Smooth muscle cell (in vitro differentiated cells): ENCODE measurements around the gene ARHGEF19. TPM values are rescaled to one million over a fixed set of nuclear protein-coding genes. Genes with fewer than 3 reads are reported as not detected.
A peak's percentile ranks its signal among the peaks of the same experiment; 100 is the strongest.

ENCODE experiments used
- DNase-seq: peaks from one replicate; lab custom pipeline; 2025; ENCODE audit not compliant: unreplicated experiment; lab: John Stamatoyannopoulos, UW
- H2AFZ ChIP-seq: fragments of 200-600 bp; sonication (generic); 2 replicates; pipeline ENCODE4 v1.6.0; 2016; ENCODE audit warnings: antibody characterized with exemption, low read depth, mild to moderate bottlenecking
- H3F3A ChIP-seq: fragments of 200-600 bp; sonication (generic); 2 replicates; pipeline ENCODE4 v1.6.0; 2017; ENCODE audit warnings: antibody characterized with exemption, low read depth
- H3K27ac ChIP-seq: fragments of 200-600 bp; sonication (generic); 2 replicates; pipeline ENCODE4 v1.5.1; 2016; ENCODE audit warnings: low read depth, mild to moderate bottlenecking
- H3K27me3 ChIP-seq: fragments of 200-600 bp; sonication (generic); 2 replicates; pipeline ENCODE4 v1.6.1; 2016; ENCODE audit warnings: low read depth, mild to moderate bottlenecking
- H3K36me3 ChIP-seq: fragments of 200-600 bp; sonication (generic); 2 replicates; pipeline ENCODE4 v1.5.1; 2016; ENCODE audit warnings: low read depth
- H3K4me1 ChIP-seq: fragments of 200-600 bp; sonication (generic); 2 replicates; pipeline ENCODE4 v1.5.1; 2016; ENCODE audit warnings: low read depth
- H3K4me2 ChIP-seq: fragments of 200-600 bp; sonication (generic); 2 replicates; pipeline ENCODE4 v1.6.0; 2016; ENCODE audit warnings: mild to moderate bottlenecking
- H3K4me3 ChIP-seq: fragments of 200-600 bp; sonication (generic); 2 replicates; pipeline ENCODE4 v1.5.1; 2016; ENCODE audit warnings: mild to moderate bottlenecking
- H3K79me2 ChIP-seq: fragments of 200-600 bp; sonication (generic); 2 replicates; pipeline ENCODE4 v1.6.0; 2016; ENCODE audit warnings: low read depth, mild to moderate bottlenecking
- H3K9ac ChIP-seq: fragments of 200-600 bp; sonication (generic); 2 replicates; pipeline ENCODE4 v1.6.0; 2016; ENCODE audit warnings: low read depth
- H3K9me3 ChIP-seq: fragments of 200-600 bp; sonication (generic); replicated peaks from 2 replicates; pipeline ENCODE4 v1.5.1; 2016; ENCODE audit warnings: low read depth
- H4K20me1 ChIP-seq: fragments of 200-600 bp; sonication (generic); 2 replicates; pipeline ENCODE4 v1.6.0; 2016; ENCODE audit warnings: low read depth
- CTCF ChIP-seq: fragments of 200-600 bp; sonication (generic); IDR thresholded peaks from 2 replicates; pipeline ENCODE4 v1.5.1; 2017; ENCODE audit warnings: borderline replicate concordance, mild to moderate bottlenecking, antibody characterized with exemption; ENCODE audit not compliant: insufficient read depth, poor library complexity, severe bottlenecking
- WGBS: methylation state at CpG from one replicate; pipeline ENCODE4 v1.1.7; 2016; ENCODE audit warnings: low lambda C conversion rate; 5-methylcytosine and 5-hydroxymethylcytosine counted together
- polyA plus RNA-seq: library from polyadenylated mRNA; unstranded; fragments of >200 nt; fragmentation: Nextera tagmentation; extraction: Ambion mirVana; gene quantifications from 2 replicates; pipeline ENCODE4 v1.2.1, GENCODE V29; 2016
- total RNA-seq: library from RNA; depleted of rRNA; stranded (reverse); fragments of >200 nt; gene quantifications from 2 replicates; pipeline ENCODE4 v1.2.3, GENCODE V29; 2014

Gene ARHGEF19
- total and polyA plus RNA-seq, 2 experiments from 2014 or later: 32.1 to 45.9 TPM

GRCh38 chr1:16213013-16213412, 561 bp upstream of the ARHGEF19 start:
- Histone ChIP-seq H3K4me3 (no peak overlapping the region), H3K4me2 (no peak overlapping the region), H3K4me1 (peaks cover 10% of the 10 kb centered on the region), H3K27ac (no peak overlapping the region), H3K9ac (no peak overlapping the region), H4K20me1 (no peaks in the 10 kb centered on the region), H3K9me3 (no peaks in the 10 kb centered on the region), H3K27me3 (no peaks in the 10 kb centered on the region), H3K36me3 (no peaks in the 10 kb centered on the region), H3K79me2 (no peaks in the 10 kb centered on the region), H2AFZ (no peak overlapping the region), H3F3A (peaks cover 2% of the 10 kb centered on the region)
- no peak for DNase-seq
- WGBS: 67% methylated on average over 3 of the region's 3 CpGs
- TF ChIP-seq CTCF: no peak

GRCh38 chr1:16211824-16212223, 628 bp downstream of the ARHGEF19 start:
- Histone ChIP-seq H4K20me1 (no peaks in the 10 kb centered on the region), H2AFZ (no peak overlapping the region)
- WGBS: 92% methylated on average over 6 of the region's 6 CpGs

GRCh38 chr1:16210581-16210980, 1.9 kb downstream of the ARHGEF19 start:
- Histone ChIP-seq H3K27ac (peak overlapping the region; percentile 53), H3K9me3 (no peaks in the 10 kb centered on the region), H3K36me3 (no peaks in the 10 kb centered on the region), H3K4me1 (peaks cover 15% of the 10 kb centered on the region), H3K79me2 (no peaks in the 10 kb centered on the region), H4K20me1 (no peaks in the 10 kb centered on the region), H3F3A (peaks cover 3% of the 10 kb centered on the region), H3K4me3 (no peak overlapping the region), H2AFZ (peak overlapping the region; percentile 27), H3K9ac (no peak overlapping the region), H3K4me2 (peak overlapping the region; percentile 80), H3K27me3 (no peaks in the 10 kb centered on the region)
- no peak for DNase-seq
- 91% methylated on average over 4 of the region's 4 CpGs for WGBS
- TF ChIP-seq CTCF: no peak

More at GRCh38 chr1:16211824-16212223, 628 bp downstream of the ARHGEF19 start:
- Histone ChIP-seq H3F3A (peaks cover 3% of the 10 kb centered on the region), H3K9me3 (no peaks in the 10 kb centered on the region), H3K79me2 (no peaks in the 10 kb centered on the region), H3K9ac (no peak overlapping the region), H3K36me3 (no peaks in the 10 kb centered on the region), H3K4me1 (peaks cover 10% of the 10 kb centered on the region), H3K27ac (no peak overlapping the region), H3K4me3 (peak overlapping the region; percentile 37), H3K4me2 (peak overlapping the region; percentile 45), H3K27me3 (no peaks in the 10 kb centered on the region)
- TF ChIP-seq CTCF: no peak
- DNase-seq: no peak

- peak overlapping the region; percentile 53 for H3K27ac ChIP-seq
- H2AFZ ChIP-seq: peak overlapping the region; percentile 27
- no peaks in the 10 kb centered on the region for H3K79me2 ChIP-seq
- peak overlapping the region; percentile 36 for H3K4me3 ChIP-seq
- H3K9ac ChIP-seq: peak overlapping the region; percentile 40
- peaks cover 3% of the 10 kb centered on the region for H3F3A ChIP-seq
- TF ChIP-seq CTCF: no peak
- no peaks in the 10 kb centered on the region for H3K9me3 ChIP-seq
- H4K20me1 ChIP-seq: no peaks in the 10 kb centered on the region
- H3K4me1 ChIP-seq: peaks cover 15% of the 10 kb centered on the region
- H3K27me3 ChIP-seq: no peaks in the 10 kb centered on the region
- DNase-seq: no peak
- peak overlapping the region; percentile 80 for H3K4me2 ChIP-seq
- WGBS: 69% methylated on average over 5 of the region's 11 CpGs
- no peaks in the 10 kb centered on the region for H3K36me3 ChIP-seq
Observed at GRCh38 chr1:16209847-16210407, 2.5 kb downstream of the ARHGEF19 start.
